Measurements from ENCODE around the gene GNB4.

GNB4 gene

DNA sequence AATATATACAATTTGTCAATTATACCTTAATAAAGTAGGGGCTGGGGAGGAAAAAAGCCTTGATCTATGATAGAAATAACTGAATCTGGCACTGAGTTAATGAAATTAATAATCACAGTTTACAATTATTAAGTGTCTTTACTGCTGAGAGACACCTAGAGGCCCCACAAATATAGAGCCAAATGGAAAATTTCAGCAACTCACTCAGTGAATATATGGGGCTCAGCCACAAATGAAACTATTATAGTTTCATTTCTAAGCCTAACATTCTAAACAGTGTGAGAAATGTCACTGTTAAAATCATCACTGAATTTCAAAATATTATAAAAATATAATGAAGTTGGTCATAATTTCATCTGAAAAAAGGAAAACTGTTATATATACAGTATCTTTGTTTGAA is 40.3 kb downstream of the GNB4 start:
- H3K27me3 ChIP-seq (ENCODE audit: control insufficient read depth, insufficient read depth, low read length): no peaks in the 10 kb centered on the region
- no peak overlapping the region for H3K9ac ChIP-seq (ENCODE audit: low read depth, low read length)
- peaks cover 6% of the 10 kb centered on the region; the same call in 1 of the 2 replicates for H3K4me1 ChIP-seq (ENCODE audit: control insufficient read depth, insufficient read depth, low read length)
- peaks cover 4% of the 10 kb centered on the region; the same call in 1 of the 2 replicates for H3K36me3 ChIP-seq (ENCODE audit: control insufficient read depth, insufficient read depth, low read length)
- no peak overlapping the region for H3K4me3 ChIP-seq (ENCODE audit: low read depth, low read length)
- H3K9me3 ChIP-seq (ENCODE audit: control insufficient read depth, insufficient read depth, low read length): no peaks in the 10 kb centered on the region
- H3K27ac ChIP-seq (ENCODE audit: low read depth, low read length): no peak overlapping the region

- Histone ChIP-seq H3K4me3 (ENCODE audit: low read depth, low read length) (no peak overlapping the region), H3K4me1 (ENCODE audit: control insufficient read depth, insufficient read depth, low read length) (peaks cover 6% of the 10 kb centered on the region; the same call in 1 of the 2 replicates), H3K27ac (ENCODE audit: low read depth, low read length) (no peak overlapping the region), H3K9me3 (ENCODE audit: control insufficient read depth, insufficient read depth, low read length) (no peaks in the 10 kb centered on the region), H3K36me3 (ENCODE audit: control insufficient read depth, insufficient read depth, low read length) (peaks cover 4% of the 10 kb centered on the region; the same call in 1 of the 2 replicates), H3K9ac (ENCODE audit: low read depth, low read length) (no peak overlapping the region), H3K27me3 (ENCODE audit: control insufficient read depth, insufficient read depth, low read length) (no peaks in the 10 kb centered on the region)
These were observed 40.9 kb downstream of the GNB4 start for GRCh38 chr3:179410331-179410730.

GRCh38 chr3:179404307-179404706 is 47.0 kb downstream of the GNB4 start:
- H3K9me3 ChIP-seq (ENCODE audit: control insufficient read depth, insufficient read depth, low read length): no peaks in the 10 kb centered on the region
- H3K27ac ChIP-seq (ENCODE audit: low read depth, low read length): no peak overlapping the region
- H3K4me1 ChIP-seq (ENCODE audit: control insufficient read depth, insufficient read depth, low read length): peaks cover 30% of the 10 kb centered on the region
- H3K4me3 ChIP-seq (ENCODE audit: low read depth, low read length): no peak overlapping the region
- no peak overlapping the region for H3K9ac ChIP-seq (ENCODE audit: low read depth, low read length)
- no peaks in the 10 kb centered on the region for H3K27me3 ChIP-seq (ENCODE audit: control insufficient read depth, insufficient read depth, low read length)
- H3K36me3 ChIP-seq (ENCODE audit: control insufficient read depth, insufficient read depth, low read length): peaks cover 5% of the 10 kb centered on the region

DNA sequence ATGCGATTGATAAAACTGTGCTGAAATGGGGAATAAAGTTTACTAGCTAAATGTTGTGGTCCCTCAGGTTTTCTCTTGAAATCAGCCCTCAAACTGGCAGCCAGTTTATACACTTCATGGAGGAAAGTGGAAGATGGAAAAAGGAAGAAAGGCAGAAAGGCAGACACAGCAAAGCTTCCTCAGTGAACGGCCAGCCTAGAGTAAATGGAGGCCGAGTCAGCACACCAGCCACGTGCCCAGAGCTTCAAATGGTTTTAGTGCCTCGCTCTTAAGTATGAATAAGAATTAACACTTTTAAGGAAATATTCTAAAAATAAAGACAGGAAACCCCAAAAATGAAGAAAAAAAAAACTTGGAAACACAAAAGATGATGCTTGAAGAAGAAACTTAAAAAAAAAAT is 48.3 kb downstream of the GNB4 start:
- no peak overlapping the region for H3K9ac ChIP-seq (ENCODE audit: low read depth, low read length)
- H3K27me3 ChIP-seq (ENCODE audit: control insufficient read depth, insufficient read depth, low read length): no peaks in the 10 kb centered on the region
- peaks cover 5% of the 10 kb centered on the region for H3K36me3 ChIP-seq (ENCODE audit: control insufficient read depth, insufficient read depth, low read length)
- no peaks in the 10 kb centered on the region for H3K9me3 ChIP-seq (ENCODE audit: control insufficient read depth, insufficient read depth, low read length)
- H3K4me1 ChIP-seq (ENCODE audit: control insufficient read depth, insufficient read depth, low read length): peaks cover 30% of the 10 kb centered on the region
- H3K27ac ChIP-seq (ENCODE audit: low read depth, low read length): no peak overlapping the region
- H3K4me3 ChIP-seq (ENCODE audit: low read depth, low read length): no peak overlapping the region

DNA sequence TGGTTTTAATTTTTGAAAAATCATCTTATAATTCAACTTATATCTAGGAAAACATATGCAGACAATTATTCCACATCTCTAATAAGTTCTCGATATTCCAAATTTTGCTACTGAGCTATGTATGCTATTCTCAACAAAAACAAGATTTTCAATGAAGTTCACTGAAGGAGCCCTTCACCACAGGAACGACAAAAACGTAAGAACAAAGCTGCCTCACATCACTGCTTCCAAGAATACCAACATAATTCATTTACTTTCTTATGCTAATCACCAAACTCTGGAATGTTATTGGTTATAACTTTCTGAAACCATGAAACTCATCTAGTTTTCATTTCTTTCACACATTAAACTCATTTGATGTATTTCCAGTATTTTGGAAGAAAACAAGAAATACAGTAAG is 49.7 kb downstream of the GNB4 start:
- Histone ChIP-seq H3K27ac (ENCODE audit: low read depth, low read length) (peak overlapping the region; percentile 40), H3K4me3 (ENCODE audit: low read depth, low read length) (no peak overlapping the region), H3K4me1 (ENCODE audit: control insufficient read depth, insufficient read depth, low read length) (peaks cover 30% of the 10 kb centered on the region), H3K9ac (ENCODE audit: low read depth, low read length) (no peak overlapping the region), H3K36me3 (ENCODE audit: control insufficient read depth, insufficient read depth, low read length) (peaks cover 5% of the 10 kb centered on the region), H3K27me3 (ENCODE audit: control insufficient read depth, insufficient read depth, low read length) (no peaks in the 10 kb centered on the region), H3K9me3 (ENCODE audit: control insufficient read depth, insufficient read depth, low read length) (no peaks in the 10 kb centered on the region)

- no peaks in the 10 kb centered on the region for H3K9me3 ChIP-seq (ENCODE audit: control insufficient read depth, insufficient read depth, low read length)
- peaks cover 21% of the 10 kb centered on the region for H3K36me3 ChIP-seq (ENCODE audit: control insufficient read depth, insufficient read depth, low read length)
- H3K4me3 ChIP-seq (ENCODE audit: low read depth, low read length): no peak overlapping the region
- H3K27me3 ChIP-seq (ENCODE audit: control insufficient read depth, insufficient read depth, low read length): no peaks in the 10 kb centered on the region
- H3K9ac ChIP-seq (ENCODE audit: low read depth, low read length): no peak overlapping the region
- H3K27ac ChIP-seq (ENCODE audit: low read depth, low read length): no peak overlapping the region
- peaks cover 18% of the 10 kb centered on the region for H3K4me1 ChIP-seq (ENCODE audit: control insufficient read depth, insufficient read depth, low read length)
These were observed 52.6 kb downstream of the GNB4 start for GRCh38 chr3:179398574-179399231.

DNA sequence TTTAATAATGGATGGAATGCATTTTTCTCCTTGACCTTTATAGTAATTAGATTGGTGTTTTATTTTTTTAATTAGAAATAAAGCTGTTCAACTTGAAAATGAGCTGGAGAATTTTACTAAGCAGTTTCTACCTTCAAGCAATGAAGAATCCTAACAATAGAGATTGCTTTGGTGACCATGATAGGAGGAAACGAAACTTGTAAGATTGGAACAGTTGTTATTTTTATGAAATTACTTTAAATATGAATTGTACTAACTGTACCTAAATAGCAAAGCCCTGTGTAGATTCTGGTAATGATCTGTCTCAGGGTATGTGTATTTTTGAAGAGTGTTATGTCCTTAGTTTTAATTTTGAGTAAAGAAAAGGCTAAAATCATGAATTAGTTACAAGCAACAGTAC is 59.4 kb downstream of the GNB4 start:
- Histone ChIP-seq H3K9ac (ENCODE audit: low read depth, low read length) (no peak overlapping the region), H3K27ac (ENCODE audit: low read depth, low read length) (no peak overlapping the region), H3K4me3 (ENCODE audit: low read depth, low read length) (no peak overlapping the region), H3K9me3 (ENCODE audit: control insufficient read depth, insufficient read depth, low read length) (no peaks in the 10 kb centered on the region), H3K36me3 (ENCODE audit: control insufficient read depth, insufficient read depth, low read length) (peaks cover 58% of the 10 kb centered on the region), H3K4me1 (ENCODE audit: control insufficient read depth, insufficient read depth, low read length) (no peaks in the 10 kb centered on the region), H3K27me3 (ENCODE audit: control insufficient read depth, insufficient read depth, low read length) (no peaks in the 10 kb centered on the region)

- no peak overlapping the region for H3K4me3 ChIP-seq (ENCODE audit: low read depth, low read length)
- H3K4me1 ChIP-seq (ENCODE audit: control insufficient read depth, insufficient read depth, low read length): no peaks in the 10 kb centered on the region
- no peak overlapping the region for H3K9ac ChIP-seq (ENCODE audit: low read depth, low read length)
- no peaks in the 10 kb centered on the region for H3K27me3 ChIP-seq (ENCODE audit: control insufficient read depth, insufficient read depth, low read length)
- H3K27ac ChIP-seq (ENCODE audit: low read depth, low read length): no peak overlapping the region
- H3K9me3 ChIP-seq (ENCODE audit: control insufficient read depth, insufficient read depth, low read length): no peaks in the 10 kb centered on the region
- H3K36me3 ChIP-seq (ENCODE audit: control insufficient read depth, insufficient read depth, low read length): peaks cover 58% of the 10 kb centered on the region
These were observed 74.8 kb downstream of the GNB4 start for GRCh38 chr3:179376474-179376873.

DNA sequence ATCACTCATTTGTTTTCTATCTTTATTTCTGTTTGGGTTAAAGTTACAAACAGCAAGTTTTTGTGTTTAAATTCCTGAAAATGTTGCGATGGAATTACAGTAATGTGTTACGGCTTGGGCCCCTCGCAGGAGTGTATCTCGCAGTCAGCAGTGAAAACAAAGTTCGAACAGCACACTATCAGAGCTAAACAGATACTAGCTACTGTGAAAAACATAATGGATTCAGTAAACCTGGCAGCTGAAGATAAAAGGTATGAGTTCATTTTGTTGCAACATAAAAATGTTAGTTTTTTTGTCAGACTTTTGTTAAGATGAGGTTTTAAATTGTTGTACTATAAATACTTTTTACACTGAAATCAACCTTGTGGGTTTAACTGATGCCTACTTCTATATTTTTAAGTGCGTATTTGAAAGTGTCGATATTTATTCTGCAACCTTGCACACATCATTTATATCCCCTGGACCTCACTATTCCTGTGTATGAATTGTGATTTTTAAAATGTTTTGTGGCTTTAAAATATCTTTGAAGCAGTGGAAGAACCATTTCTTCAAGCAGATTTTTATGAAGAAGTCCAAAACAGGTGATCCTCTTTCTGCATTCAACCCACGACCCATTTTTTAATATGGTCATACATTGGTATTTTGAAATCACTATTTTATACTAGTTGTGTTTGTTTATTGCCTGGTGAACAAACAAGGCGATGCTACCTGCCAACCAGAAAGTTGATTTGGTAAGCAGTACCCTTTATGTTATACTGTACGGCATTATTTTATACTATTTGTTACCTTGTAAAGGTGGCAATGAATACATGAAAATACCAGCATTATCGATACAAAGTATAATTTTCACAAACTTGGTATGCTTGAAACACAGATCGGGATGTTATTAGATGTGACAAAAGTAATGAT is 75.9 kb downstream of the GNB4 start:
- Histone ChIP-seq H3K4me1 (ENCODE audit: control insufficient read depth, insufficient read depth, low read length) (no peaks in the 10 kb centered on the region), H3K4me3 (ENCODE audit: low read depth, low read length) (no peak overlapping the region), H3K36me3 (ENCODE audit: control insufficient read depth, insufficient read depth, low read length) (peaks cover 47% of the 10 kb centered on the region), H3K27ac (ENCODE audit: low read depth, low read length) (no peak overlapping the region), H3K9me3 (ENCODE audit: control insufficient read depth, insufficient read depth, low read length) (no peaks in the 10 kb centered on the region), H3K9ac (ENCODE audit: low read depth, low read length) (no peak overlapping the region), H3K27me3 (ENCODE audit: control insufficient read depth, insufficient read depth, low read length) (no peaks in the 10 kb centered on the region)

GRCh38 chr3:179373938-179374337 is 77.3 kb downstream of the GNB4 start:
- Histone ChIP-seq H3K27ac (ENCODE audit: low read depth, low read length) (no peak overlapping the region), H3K9ac (ENCODE audit: low read depth, low read length) (no peak overlapping the region), H3K27me3 (ENCODE audit: control insufficient read depth, insufficient read depth, low read length) (no peaks in the 10 kb centered on the region), H3K4me1 (ENCODE audit: control insufficient read depth, insufficient read depth, low read length) (no peaks in the 10 kb centered on the region), H3K4me3 (ENCODE audit: low read depth, low read length) (no peak overlapping the region), H3K9me3 (ENCODE audit: control insufficient read depth, insufficient read depth, low read length) (no peaks in the 10 kb centered on the region), H3K36me3 (ENCODE audit: control insufficient read depth, insufficient read depth, low read length) (peaks cover 45% of the 10 kb centered on the region)

- no peak overlapping the region for H3K27ac ChIP-seq (ENCODE audit: low read depth, low read length)
- H3K9me3 ChIP-seq (ENCODE audit: control insufficient read depth, insufficient read depth, low read length): no peaks in the 10 kb centered on the region
- no peak overlapping the region for H3K4me3 ChIP-seq (ENCODE audit: low read depth, low read length)
- peaks cover 49% of the 10 kb centered on the region for H3K36me3 ChIP-seq (ENCODE audit: control insufficient read depth, insufficient read depth, low read length)
- H3K4me1 ChIP-seq (ENCODE audit: control insufficient read depth, insufficient read depth, low read length): no peaks in the 10 kb centered on the region
- no peak overlapping the region for H3K9ac ChIP-seq (ENCODE audit: low read depth, low read length)
- no peaks in the 10 kb centered on the region for H3K27me3 ChIP-seq (ENCODE audit: control insufficient read depth, insufficient read depth, low read length)
These were observed 81.6 kb downstream of the GNB4 start for GRCh38 chr3:179369621-179370020.
